ENCODE data around the gene BEGAIN. TPM values are rescaled to one million over a fixed set of nuclear protein-coding genes. Genes with fewer than 3 reads are reported as not detected.

BEGAIN gene

Small RNA genes within 50 kb of the gene (small RNA-seq; reads per million reads assigned to genes)
- gene RN7SKP92 (ENCODE audit: insufficient read depth), result not detected

Measured in neuronal stem cell (in vitro differentiated cells).